Natural killer cell (primary cell): ENCODE results near the gene WNT5A. TPM values are rescaled to one million over a fixed set of nuclear protein-coding genes. Genes with fewer than 3 reads are reported as not detected.

Source experiments
- ATAC-seq, 3 donors: fragments of 150-1000 bp in 2 of 3; fragments of 200-7000 bp in 1 of 3; cut with Tn5 transposase; 1 replicate in 1 of 3; 2 replicates in 2 of 3; pipeline ENCODE4 v1.10.0; 2021; ENCODE audit warnings: mild to moderate bottlenecking in 2 of 3, moderate library complexity in 2 of 3
- DNase-seq, 2 donors: peaks; one replicate each; pipeline versions ENCODE4 v3.0.0 to v3.0.0-alpha.2; 2013 to 2021; ENCODE audit warnings: mixed read lengths in 1 of 2
- H3K27ac ChIP-seq: one replicate; pipeline ENCODE4 v1.5.1; 2013; ENCODE audit warnings: mild to moderate bottlenecking, low read length
- H3K27me3 ChIP-seq: one replicate; pipeline ENCODE4 v1.6.1; 2013; ENCODE audit warnings: low read length; ENCODE audit not compliant: control insufficient read depth, insufficient read depth
- H3K36me3 ChIP-seq: one replicate; pipeline ENCODE4 v1.6.1; 2013; ENCODE audit warnings: low read length; ENCODE audit not compliant: control insufficient read depth, insufficient read depth
- H3K4me1 ChIP-seq: one replicate; pipeline ENCODE4 v1.6.1; 2013; ENCODE audit warnings: low read length; ENCODE audit not compliant: control insufficient read depth, insufficient read depth
- H3K4me3 ChIP-seq: one replicate; pipeline ENCODE4 v1.5.1; 2013; ENCODE audit warnings: low read length
- H3K9me3 ChIP-seq: one replicate; pipeline ENCODE4 v1.6.1; 2013; ENCODE audit warnings: low read length; ENCODE audit not compliant: control insufficient read depth, insufficient read depth
- H3K27ac Mint-ChIP-seq, 2 donors: one replicate each; pipeline ENCODE4 v1.8.0; 2022; ENCODE audit warnings: mild to moderate bottlenecking in 2 of 2, mixed read lengths in 2 of 2, moderate library complexity in 1 of 2
- H3K27me3 Mint-ChIP-seq, 2 donors: one replicate each; pipeline ENCODE4 v1.8.0; 2022; ENCODE audit warnings: low read depth in 2 of 2, mixed read lengths in 2 of 2
- H3K36me3 Mint-ChIP-seq: one replicate; pipeline ENCODE4 v1.8.0; 2022; ENCODE audit warnings: mixed read lengths
- H3K4me1 Mint-ChIP-seq, 2 donors: one replicate each; pipeline ENCODE4 v1.8.0; 2022; ENCODE audit warnings: mixed read lengths in 2 of 2
- H3K4me3 Mint-ChIP-seq: one replicate; pipeline ENCODE4 v1.8.0; 2022; ENCODE audit warnings: mild to moderate bottlenecking, moderate library complexity, mixed read lengths
- H3K9me3 Mint-ChIP-seq, 2 donors: one replicate each; pipeline ENCODE4 v1.8.0; 2022; ENCODE audit warnings: mixed read lengths in 2 of 2
- CTCF ChIP-seq: fragments of 200-600 bp; IDR thresholded peaks from one replicate; pipeline ENCODE4 v1.8.0; 2022; ENCODE audit warnings: antibody characterized with exemption
- WGBS: methylation state at CpG from one replicate; pipeline ENCODE4 v1.1.7; 2013; ENCODE audit warnings: missing lambda C conversion rate; ENCODE audit not compliant: insufficient coverage; 5-methylcytosine and 5-hydroxymethylcytosine counted together
- intact Hi-C: fragments of 100-400 bp; cut with micrococcal nuclease; formaldehyde crosslinking; loops from one replicate; pipeline ENCODE4 v1.14.2; 2022
- total RNA-seq, 4 donors: library from RNA; stranded (reverse); fragments of 120-200 nt in 1 of 4; gene quantifications; one replicate each; pipeline versions ENCODE4 v1.2.3 to v1.2.4, GENCODE V29; 2013 to 2022

Gene WNT5A
- total RNA-seq, 3 donors from 2014 or later (not counting 1 experiment from before 2014, with no cell fraction given), result not detected

- intact Hi-C loops, result no loop called here
- Mint-ChIP-seq H3K9me3 (no peaks in the 10 kb centered on the region), H3K27ac (no peak overlapping the region), H3K36me3 (no peaks in the 10 kb centered on the region), H3K4me3 (no peak overlapping the region), H3K27me3 (peaks cover 57 to 70% of the 10 kb centered on the region in 2 donors), H3K4me1 (peaks cover 0 to 4% of the 10 kb centered on the region in 2 donors)
- DNase-seq, result peak in 1 of 2 donors; percentile 44
- TF ChIP-seq CTCF, result no peak
- WGBS, result 6% methylated on average over 54 of the region's 57 CpGs
- ATAC-seq, result no peak
- H3K4me1 ChIP-seq, result no peaks in the 10 kb centered on the region
- no peak overlapping the region for H3K27ac ChIP-seq
- H3K9me3 ChIP-seq, result no peaks in the 10 kb centered on the region
- no peaks in the 10 kb centered on the region for H3K36me3 ChIP-seq
- H3K4me3 ChIP-seq, result no peak overlapping the region
- peaks cover 36% of the 10 kb centered on the region for H3K27me3 ChIP-seq
These were observed 2.0 kb downstream of the WNT5A start for GRCh38 chr3:55484801-55485791.

- Mint-ChIP-seq H3K9me3 (no peaks in the 10 kb centered on the region), H3K4me1 (peaks cover 0 to 4% of the 10 kb centered on the region in 2 donors), H3K27ac (no peak overlapping the region), H3K4me3 (no peak overlapping the region), H3K27me3 (peaks cover 57 to 70% of the 10 kb centered on the region in 2 donors), H3K36me3 (no peaks in the 10 kb centered on the region)
- H3K9me3 ChIP-seq, result no peaks in the 10 kb centered on the region
- H3K27me3 ChIP-seq, result peaks cover 32% of the 10 kb centered on the region
- 16% methylated on average over 20 of the region's 20 CpGs for WGBS
- TF ChIP-seq CTCF, result no peak
- ATAC-seq, result no peak
- no peaks in the 10 kb centered on the region for H3K36me3 ChIP-seq
- H3K4me3 ChIP-seq, result no peak overlapping the region
- no peaks in the 10 kb centered on the region for H3K4me1 ChIP-seq
- intact Hi-C loops, result no loop called here
- no peak overlapping the region for H3K27ac ChIP-seq
- no peak for DNase-seq
These were observed 2.9 kb downstream of the WNT5A start for GRCh38 chr3:55484191-55484689.

- no peak overlapping the region for H3K27ac Mint-ChIP-seq
- Histone ChIP-seq H3K9me3 (no peaks in the 10 kb centered on the region), H3K4me1 (no peaks in the 10 kb centered on the region), H3K4me3 (no peak overlapping the region), H3K36me3 (no peaks in the 10 kb centered on the region), H3K27me3 (peaks cover 28% of the 10 kb centered on the region), H3K27ac (no peak overlapping the region)
- intact Hi-C loops, result no loop called here
- H3K36me3 Mint-ChIP-seq, result no peaks in the 10 kb centered on the region
- 6% methylated on average over 40 of the region's 40 CpGs for WGBS
- TF ChIP-seq CTCF, result no peak
- H3K4me3 Mint-ChIP-seq, result no peak overlapping the region
- H3K9me3 Mint-ChIP-seq, result no peaks in the 10 kb centered on the region
- H3K27me3 Mint-ChIP-seq, result peaks cover 50 to 62% of the 10 kb centered on the region in 2 donors
- peaks cover 0 to 4% of the 10 kb centered on the region in 2 donors for H3K4me1 Mint-ChIP-seq
- no peak for DNase-seq
- no peak for ATAC-seq
These were observed 3.7 kb downstream of the WNT5A start for GRCh38 chr3:55483196-55484095.
